DND-41 (cell line): ENCODE results near the gene EGFL6.

Source experiments
- EZH2 ChIP-seq: IDR thresholded peaks from 3 replicates; pipeline ENCODE4 v1.6.1; 2012; ENCODE audit warnings: borderline replicate concordance, low read depth, mild to moderate bottlenecking, moderate library complexity, low read length, inconsistent platforms; ENCODE audit not compliant: severe bottlenecking
- TF ChIP-seq, protein P1 (sequence below): IDR thresholded peaks from 2 replicates; pipeline ENCODE4 v1.5.1; 2012; ENCODE audit warnings: borderline replicate concordance, low read length, moderate library complexity, mild to moderate bottlenecking; ENCODE audit not compliant: poor library complexity, severe bottlenecking; ENCODE audit errors: extremely low read depth

DNA sequence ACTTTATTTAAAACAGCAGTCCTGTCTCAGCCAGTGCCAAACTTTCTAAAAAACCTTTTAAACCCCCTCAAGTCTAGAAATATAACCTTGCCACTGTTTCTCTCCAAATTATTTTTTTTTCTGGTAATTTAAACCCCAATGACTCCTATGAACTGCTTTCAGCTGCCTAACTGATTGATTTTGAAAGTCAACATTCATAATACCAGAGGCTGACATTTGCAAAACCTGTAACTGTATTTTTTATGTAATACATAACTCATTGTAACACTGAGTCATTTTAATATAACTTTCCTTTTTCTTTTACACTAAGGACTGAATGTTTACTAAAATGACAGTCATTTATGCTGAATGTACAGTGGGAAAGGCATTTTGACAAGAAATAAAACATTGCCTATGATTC lies 19.1 kb upstream of the EGFL6 start:
- TF ChIP-seq, protein P1, sequence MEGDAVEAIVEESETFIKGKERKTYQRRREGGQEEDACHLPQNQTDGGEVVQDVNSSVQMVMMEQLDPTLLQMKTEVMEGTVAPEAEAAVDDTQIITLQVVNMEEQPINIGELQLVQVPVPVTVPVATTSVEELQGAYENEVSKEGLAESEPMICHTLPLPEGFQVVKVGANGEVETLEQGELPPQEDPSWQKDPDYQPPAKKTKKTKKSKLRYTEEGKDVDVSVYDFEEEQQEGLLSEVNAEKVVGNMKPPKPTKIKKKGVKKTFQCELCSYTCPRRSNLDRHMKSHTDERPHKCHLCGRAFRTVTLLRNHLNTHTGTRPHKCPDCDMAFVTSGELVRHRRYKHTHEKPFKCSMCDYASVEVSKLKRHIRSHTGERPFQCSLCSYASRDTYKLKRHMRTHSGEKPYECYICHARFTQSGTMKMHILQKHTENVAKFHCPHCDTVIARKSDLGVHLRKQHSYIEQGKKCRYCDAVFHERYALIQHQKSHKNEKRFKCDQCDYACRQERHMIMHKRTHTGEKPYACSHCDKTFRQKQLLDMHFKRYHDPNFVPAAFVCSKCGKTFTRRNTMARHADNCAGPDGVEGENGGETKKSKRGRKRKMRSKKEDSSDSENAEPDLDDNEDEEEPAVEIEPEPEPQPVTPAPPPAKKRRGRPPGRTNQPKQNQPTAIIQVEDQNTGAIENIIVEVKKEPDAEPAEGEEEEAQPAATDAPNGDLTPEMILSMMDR: no peak
- no peak for TF ChIP-seq EZH2
